C4-2B (cell line): ENCODE results near the gene LRPAP1.
"Not testable (repeated sequence)": the region's sequence is repeated elsewhere in the genome, so short reads cannot be mapped to it uniquely, and the experiment has no call there.

Experiments used
- H3K27ac ChIP-seq: fragments of 450-650 bp; 2 replicates; pipeline ENCODE4 v1.5.1; 2017
- ZFX ChIP-seq: fragments of 450-650 bp; IDR thresholded peaks from 2 replicates; pipeline ENCODE4 v1.6.1; 2017
- TF ChIP-seq, protein P1 (sequence below): fragments of 450-650 bp; conservative IDR thresholded peaks from 2 replicates; pipeline ENCODE4 v1.5.1; 2017; ENCODE audit warnings: mild to moderate bottlenecking

LRPAP1 gene, protein sequence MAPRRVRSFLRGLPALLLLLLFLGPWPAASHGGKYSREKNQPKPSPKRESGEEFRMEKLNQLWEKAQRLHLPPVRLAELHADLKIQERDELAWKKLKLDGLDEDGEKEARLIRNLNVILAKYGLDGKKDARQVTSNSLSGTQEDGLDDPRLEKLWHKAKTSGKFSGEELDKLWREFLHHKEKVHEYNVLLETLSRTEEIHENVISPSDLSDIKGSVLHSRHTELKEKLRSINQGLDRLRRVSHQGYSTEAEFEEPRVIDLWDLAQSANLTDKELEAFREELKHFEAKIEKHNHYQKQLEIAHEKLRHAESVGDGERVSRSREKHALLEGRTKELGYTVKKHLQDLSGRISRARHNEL

DNA sequence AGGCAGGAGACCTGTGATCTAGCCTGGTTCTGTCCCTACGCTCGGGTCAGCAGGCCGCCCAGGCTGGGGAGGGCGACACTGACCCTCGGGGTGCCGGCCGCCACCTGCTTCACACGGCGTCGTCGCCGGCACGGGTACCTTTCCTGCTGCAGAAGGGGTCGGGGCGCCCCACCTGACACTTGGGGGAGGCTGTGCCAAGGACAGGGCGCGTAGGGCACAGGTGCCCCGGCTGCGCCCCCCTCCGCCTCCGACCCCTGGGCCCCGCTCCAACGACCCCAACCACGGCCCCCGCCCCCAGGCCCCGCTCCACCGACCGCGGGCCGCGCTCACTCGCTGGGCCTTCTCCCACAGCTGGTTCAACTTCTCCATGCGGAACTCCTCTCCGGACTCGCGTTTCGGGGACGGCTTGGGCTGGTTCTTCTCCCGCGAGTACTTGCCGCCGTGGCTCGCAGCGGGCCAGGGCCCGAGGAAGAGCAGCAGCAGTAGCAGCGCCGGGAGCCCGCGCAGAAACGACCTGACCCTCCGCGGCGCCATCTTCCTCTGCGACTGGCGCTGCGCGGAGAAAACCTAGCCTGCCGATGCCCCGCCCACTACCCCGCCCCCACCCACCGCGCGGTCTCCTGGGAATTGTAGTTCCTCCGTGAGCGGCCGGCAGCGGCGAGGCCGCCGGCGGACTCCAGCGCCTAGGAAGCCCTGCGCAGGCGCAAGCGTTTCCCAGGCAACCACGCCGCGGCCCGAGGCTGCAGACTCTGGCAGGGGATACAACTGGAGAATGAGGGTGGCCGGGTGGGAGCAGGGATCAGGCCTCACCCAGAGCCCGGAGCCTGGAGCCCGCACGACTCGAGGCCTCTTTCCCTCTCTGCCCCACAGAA is at the start of gene LRPAP1:
TSS of gene LRPAP1 (minus strand) at position 544 of the 872 bp plus-strand sequence. CDS start at position 534, 10 bp downstream.
- H3K27ac ChIP-seq = peak within 1 kb of the TSS; percentile 82
- TF ChIP-seq ZFX = peak; percentile 79; the same call in 1 of the 2 replicates
- TF ChIP-seq, protein P1, sequence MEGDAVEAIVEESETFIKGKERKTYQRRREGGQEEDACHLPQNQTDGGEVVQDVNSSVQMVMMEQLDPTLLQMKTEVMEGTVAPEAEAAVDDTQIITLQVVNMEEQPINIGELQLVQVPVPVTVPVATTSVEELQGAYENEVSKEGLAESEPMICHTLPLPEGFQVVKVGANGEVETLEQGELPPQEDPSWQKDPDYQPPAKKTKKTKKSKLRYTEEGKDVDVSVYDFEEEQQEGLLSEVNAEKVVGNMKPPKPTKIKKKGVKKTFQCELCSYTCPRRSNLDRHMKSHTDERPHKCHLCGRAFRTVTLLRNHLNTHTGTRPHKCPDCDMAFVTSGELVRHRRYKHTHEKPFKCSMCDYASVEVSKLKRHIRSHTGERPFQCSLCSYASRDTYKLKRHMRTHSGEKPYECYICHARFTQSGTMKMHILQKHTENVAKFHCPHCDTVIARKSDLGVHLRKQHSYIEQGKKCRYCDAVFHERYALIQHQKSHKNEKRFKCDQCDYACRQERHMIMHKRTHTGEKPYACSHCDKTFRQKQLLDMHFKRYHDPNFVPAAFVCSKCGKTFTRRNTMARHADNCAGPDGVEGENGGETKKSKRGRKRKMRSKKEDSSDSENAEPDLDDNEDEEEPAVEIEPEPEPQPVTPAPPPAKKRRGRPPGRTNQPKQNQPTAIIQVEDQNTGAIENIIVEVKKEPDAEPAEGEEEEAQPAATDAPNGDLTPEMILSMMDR = no peak

DNA sequence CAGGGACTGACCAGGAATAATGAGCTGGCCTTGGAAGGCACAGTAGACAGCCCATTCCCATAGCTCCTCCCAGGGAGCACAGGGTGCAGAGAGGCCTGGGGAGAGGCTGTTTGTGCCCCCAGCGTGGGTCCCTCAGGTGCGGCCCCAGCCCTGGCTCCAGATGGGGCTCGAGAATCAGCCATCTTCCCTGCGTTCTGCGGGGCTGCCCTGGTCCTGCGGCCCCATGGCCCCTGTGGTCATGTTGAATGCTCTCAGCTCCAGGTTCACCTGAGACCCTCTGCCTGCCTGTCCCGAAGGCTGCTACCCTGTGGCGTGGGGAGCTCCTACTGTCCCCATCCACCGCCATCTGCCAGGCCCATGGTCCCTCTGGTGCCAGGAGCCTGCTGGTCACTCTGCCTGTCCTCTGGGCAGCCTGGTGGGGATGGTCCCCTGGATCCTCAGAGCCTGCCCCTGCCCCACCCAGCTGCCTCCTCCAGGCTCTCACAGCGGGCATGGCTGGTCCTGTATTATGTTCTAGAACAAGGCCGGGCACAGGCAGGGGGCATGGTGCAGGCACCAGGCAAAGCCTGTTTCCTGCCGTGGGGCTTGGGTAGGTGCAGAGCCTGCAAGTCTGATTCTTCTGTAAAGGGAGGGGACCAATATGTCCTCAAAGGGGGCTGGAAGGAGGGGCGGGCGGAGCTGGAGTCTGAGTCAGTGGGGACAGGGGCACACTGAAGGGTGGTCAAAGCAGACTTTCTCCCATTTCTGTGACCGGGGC is 49.3 kb upstream of the LRPAP1 start:
- H3K27ac ChIP-seq = not testable (repeated sequence)

DNA sequence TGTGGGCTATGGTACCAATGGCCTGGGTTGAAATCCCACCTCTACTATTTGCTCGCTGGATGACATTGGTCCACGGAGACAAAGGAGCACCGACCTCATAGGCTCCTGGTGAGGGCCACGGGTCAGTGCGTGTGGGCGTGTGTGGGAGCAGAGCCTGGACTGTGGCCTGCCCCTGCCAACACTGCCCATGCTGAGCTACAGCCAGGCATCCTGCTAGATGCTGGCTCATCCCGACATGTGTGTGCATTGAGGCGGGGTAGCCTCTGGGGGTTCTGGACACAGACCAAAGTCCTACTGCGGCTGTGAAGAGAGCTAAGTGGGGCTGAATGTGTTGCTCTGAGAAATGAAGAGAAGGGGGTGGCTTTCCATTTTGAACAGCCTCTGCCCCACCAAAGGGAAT is 48.6 kb upstream of the LRPAP1 start:
- H3K27ac ChIP-seq = not testable (repeated sequence)

DNA sequence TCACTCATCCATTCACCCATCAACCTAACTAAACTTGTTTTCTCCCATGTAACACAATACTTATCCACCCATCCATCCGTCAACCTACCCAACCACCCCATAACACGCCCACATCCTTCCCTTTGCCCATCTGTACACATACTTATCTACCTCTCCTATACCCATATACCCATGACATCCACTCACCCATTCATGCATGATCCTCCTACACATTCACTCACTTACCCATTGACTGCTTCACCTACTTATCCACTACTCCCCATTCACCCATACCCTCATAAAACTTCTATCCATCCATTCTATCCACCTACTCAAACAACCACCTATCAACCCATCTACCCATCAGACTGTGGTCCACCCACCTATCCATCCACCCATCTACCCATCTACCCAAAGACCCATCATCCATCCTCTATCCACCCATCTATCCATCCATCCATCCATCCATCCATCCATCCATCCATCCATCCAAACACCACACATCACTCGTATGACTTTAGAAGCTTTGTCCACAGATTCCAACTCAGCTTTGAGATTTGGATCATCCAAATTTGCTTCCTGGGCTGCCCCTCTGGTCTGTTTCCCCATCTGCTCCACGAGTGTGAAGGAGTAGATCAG is 46.4 kb upstream of the LRPAP1 start:
- not testable (repeated sequence) for H3K27ac ChIP-seq

DNA sequence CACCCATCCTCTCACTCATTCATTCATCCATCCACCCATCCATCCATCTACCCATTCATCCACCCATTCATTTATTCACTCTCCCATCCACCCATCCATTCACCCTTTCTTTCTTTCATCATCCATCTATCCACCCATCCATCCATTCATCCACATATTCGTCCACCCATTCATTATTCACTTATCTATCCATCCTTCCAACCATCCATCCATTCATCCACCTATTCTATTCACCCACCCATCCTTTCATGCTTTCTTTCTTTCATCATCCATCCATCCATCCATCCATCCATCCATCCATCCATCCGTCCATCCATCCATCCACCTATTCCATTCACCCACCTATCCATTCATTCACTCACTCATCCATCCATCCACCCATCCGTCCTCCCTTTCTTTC is 45.8 kb upstream of the LRPAP1 start:
- not testable (repeated sequence) for H3K27ac ChIP-seq

DNA sequence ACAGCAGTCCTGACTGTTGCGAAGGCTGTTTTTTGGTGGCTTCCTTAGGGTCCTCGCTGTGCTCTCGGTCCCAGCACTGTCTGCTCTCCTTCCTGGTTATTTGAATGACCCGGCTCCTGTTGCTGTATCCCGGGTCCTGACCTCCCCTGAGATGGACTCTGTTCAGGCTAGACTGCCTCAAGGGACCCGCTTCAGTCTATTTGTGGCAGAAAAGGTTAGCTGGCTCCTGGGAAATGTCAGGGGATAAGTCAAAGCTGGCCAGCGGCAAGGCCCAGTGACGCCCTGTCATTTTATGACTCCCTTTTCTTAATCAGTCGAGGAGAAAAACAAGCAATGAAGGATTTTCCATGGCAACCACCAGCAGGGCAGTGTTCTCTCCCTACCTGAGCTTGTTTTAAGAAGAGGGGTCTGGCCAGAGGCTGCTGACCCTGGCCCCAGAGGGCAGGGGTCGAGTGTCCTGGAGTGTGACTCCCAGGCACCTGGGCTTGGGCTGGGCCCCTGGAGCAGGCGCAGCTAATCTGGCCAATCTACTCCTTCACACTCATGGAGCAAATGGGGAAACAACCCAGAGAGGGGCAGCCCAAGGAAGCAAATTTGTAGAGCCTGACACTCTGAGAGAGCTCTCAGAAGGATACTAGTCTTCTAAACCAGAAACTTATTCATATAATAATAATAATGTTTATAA is 45.1 kb upstream of the LRPAP1 start:
- H3K27ac ChIP-seq = not testable (repeated sequence)

DNA sequence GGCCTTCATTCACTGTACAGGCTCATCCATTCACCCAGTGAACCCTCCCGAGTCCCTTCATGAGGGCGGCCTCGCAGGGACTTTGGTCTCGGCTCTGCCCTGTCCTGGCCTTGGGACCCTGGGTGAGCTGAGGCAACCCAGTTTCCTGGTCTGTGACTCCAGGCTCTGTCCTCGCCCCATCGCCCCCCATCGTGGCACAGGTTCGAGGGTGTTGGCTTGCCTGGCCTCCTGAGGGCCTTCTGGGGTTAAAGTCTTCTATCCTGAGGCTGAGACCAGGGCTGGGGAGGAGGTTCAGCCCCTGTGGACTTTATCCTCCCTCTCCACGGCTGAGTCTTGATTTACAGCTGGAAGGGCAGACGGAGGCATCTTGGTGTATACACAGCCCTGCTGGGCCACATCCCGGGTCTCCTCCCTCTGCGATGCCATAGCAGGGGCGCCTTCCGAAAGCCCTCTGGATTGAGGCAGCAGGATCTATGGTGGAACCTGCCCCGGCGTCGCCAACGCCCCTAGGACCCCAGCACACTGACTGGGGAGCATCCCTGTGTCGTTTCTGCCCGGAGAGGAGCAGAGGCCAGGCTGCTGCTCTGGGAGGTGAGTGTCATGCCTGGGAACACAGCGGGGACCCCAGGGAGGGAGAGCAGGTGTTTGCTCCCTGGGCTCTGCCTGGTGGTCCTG is 44.4 kb upstream of the LRPAP1 start:
- not testable (repeated sequence) for H3K27ac ChIP-seq

DNA sequence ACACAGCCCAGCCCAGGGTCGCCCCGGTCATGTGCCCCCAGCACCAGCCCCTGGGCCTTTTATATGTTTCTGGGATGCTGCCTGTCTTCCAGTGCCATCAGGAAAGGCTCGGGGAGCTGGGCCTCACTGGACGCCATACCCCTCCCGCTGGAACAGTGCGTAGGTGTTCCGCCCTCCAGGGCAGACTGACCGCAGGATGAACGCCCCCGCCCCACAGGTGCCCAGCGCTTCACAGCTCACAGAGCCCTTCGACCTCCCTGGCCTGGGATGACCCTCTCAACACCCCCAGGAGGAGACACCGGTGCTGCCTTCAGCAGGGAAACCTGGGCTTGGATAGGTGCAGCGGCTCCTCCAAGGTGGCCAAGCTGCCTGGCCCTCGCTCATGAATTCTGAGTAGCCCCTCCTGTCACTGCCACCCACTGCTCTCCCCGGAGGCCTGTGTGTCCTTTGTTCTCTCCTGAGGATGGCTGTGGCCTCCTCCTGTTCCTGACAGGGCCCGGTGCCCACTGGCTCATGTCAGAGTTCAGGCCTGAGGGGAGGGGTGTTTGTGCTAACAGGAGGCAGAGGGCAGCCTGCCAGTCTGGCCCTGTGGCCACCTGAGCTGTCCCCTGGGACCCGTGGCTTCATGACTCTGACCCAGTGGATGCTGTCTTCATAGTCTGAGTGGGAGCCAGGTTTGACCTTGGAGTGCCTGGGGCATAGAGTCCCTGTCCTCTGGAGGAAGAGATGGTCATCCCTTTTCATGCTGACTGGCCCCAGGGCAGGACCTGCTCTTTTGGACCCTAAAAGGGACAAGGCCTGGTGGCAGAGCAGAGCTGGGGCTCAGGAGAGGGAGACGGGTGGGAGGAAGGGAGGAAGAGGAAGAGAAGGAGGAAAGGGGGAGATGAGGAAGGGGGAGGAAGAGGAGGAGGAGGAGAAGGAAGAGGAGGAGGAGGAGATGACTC is 43.5 kb upstream of the LRPAP1 start:
- H3K27ac ChIP-seq = not testable (repeated sequence)

DNA sequence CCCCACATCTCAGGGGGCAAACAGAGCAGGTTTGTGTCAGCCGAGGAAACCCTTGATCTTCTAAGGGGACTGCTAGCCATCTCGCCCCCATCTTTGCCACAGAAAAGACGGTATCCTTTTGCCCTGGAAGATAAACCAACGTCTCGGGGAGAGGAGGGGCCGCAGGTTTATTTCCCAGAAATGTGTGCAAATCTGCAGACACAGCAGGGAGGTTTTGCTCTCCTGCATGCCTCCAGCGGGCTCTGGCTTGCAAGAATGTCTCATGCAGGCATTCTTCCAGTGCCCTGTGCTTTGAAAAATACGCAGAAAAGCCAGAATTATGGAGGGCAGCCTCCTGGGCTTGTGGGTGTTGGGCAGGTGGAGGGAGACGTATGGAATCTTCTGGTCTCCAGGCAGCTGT is 42.6 kb upstream of the LRPAP1 start:
- H3K27ac ChIP-seq = not testable (repeated sequence)

DNA sequence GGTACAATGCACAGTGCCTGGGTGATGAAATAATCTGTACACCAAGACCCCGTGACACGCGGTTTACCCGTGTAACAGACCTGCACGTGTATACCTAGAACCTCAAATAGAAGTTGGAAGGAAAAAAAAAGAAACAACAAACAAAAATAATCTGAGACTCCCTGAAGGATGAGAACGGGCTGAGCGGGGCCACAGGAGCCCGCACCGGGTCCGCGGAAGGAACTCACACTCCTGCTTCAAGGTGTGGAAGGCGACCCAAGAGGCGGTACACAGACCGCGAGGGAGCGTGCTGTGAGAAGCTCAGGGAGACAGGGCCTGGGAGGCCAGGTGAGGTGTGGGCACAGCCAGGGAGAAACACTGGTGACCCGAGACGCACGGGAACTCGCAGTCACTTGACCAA is 42.1 kb upstream of the LRPAP1 start:
- not testable (repeated sequence) for H3K27ac ChIP-seq

DNA sequence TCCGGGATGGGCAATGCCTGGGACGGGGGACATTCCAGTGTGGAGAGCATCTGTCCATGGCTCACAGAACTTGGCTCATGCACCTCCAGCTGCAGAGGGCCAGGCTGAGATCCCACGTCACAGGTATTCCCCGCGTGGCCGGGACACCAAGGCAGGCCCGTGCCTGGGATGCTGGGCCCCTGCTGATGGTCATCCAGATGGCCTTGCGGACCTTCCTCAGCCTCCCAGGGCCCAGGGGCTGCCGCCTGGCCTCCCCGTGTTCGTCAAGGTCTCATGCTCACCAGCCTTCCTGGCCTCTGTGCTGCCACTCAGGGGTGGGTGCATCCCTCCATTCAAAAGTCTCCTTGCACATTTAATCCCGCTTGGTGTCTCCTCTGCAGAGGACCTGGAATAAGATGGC is 40.9 kb upstream of the LRPAP1 start:
- no peak overlapping the region for H3K27ac ChIP-seq
- TF ChIP-seq, protein P1 = no peak
- no peak for TF ChIP-seq ZFX
